ENCODE data around the gene ABHD16A.

ABHD16A gene

GRCh38 chr6:31692353-31692752 is 10.8 kb downstream of the ABHD16A start:
- ATAC-seq: no peak
- TF ChIP-seq SNAI2 (CRISPR knock-in tag; IDR thresholded peaks at IDR 0.05): no peak
- no peak for TF ChIP-seq BACH2 (CRISPR knock-in tag; IDR thresholded peaks at IDR 0.05; ENCODE audit: borderline replicate concordance)
- TF ChIP-seq ZNF70 (CRISPR knock-in tag; IDR thresholded peaks at IDR 0.05): no peak
- TF ChIP-seq CSDC2 (CRISPR knock-in tag; IDR thresholded peaks at IDR 0.05): no peak
- no peak for TF ChIP-seq POU6F1 (CRISPR knock-in tag; IDR thresholded peaks at IDR 0.05; ENCODE audit: borderline replicate concordance, low read depth)
- no peak for TF ChIP-seq RARB (CRISPR knock-in tag; IDR thresholded peaks at IDR 0.05)
- TF ChIP-seq ISL1 (CRISPR knock-in tag; IDR thresholded peaks at IDR 0.05): no peak
- no peak for TF ChIP-seq ZNF8 (CRISPR knock-in tag; IDR thresholded peaks at IDR 0.05)
- TF ChIP-seq OSR1 (CRISPR knock-in tag; IDR thresholded peaks at IDR 0.05): no peak
- no peak for TF ChIP-seq GLIS3 (CRISPR knock-in tag; IDR thresholded peaks at IDR 0.05)
- no peak for TF ChIP-seq ESRRG (CRISPR knock-in tag; IDR thresholded peaks at IDR 0.05)
- TF ChIP-seq ZFP30 (CRISPR knock-in tag; IDR thresholded peaks at IDR 0.05): no peak
- TF ChIP-seq PATZ1 (CRISPR knock-in tag; IDR thresholded peaks at IDR 0.05; ENCODE audit: borderline replicate concordance): no peak
- no peak for TF ChIP-seq TSHZ2 (CRISPR knock-in tag; IDR thresholded peaks at IDR 0.05)
- TF ChIP-seq PPARA (CRISPR knock-in tag; IDR thresholded peaks at IDR 0.05; ENCODE audit: borderline replicate concordance): no peak
- TF ChIP-seq ZC3H10 (CRISPR knock-in tag; IDR thresholded peaks at IDR 0.05): no peak
- TF ChIP-seq CREB5 (CRISPR knock-in tag; IDR thresholded peaks at IDR 0.05; ENCODE audit: low read depth): no peak
- no peak for TF ChIP-seq ARNTL (CRISPR knock-in tag; IDR thresholded peaks at IDR 0.05; ENCODE audit: borderline replicate concordance, low read depth)

GRCh38 chr6:31691564-31692108 is 11.5 kb downstream of the ABHD16A start:
- TF ChIP-seq ZNF565 (CRISPR knock-in tag; conservative IDR thresholded peaks at IDR 0.05; ENCODE audit: low read depth) (no peak), RARB (CRISPR knock-in tag; IDR thresholded peaks at IDR 0.05) (no peak), GLIS3 (CRISPR knock-in tag; IDR thresholded peaks at IDR 0.05) (no peak), CSRNP3 (CRISPR knock-in tag; IDR thresholded peaks at IDR 0.05) (no peak)
- no peak for ATAC-seq

GRCh38 chr6:31691078-31691463 is 12.1 kb downstream of the ABHD16A start:
- TF ChIP-seq CSDC2 (CRISPR knock-in tag; IDR thresholded peaks at IDR 0.05) (no peak), ISL1 (CRISPR knock-in tag; IDR thresholded peaks at IDR 0.05) (no peak), ESRRG (CRISPR knock-in tag; IDR thresholded peaks at IDR 0.05) (no peak), TOX (CRISPR knock-in tag; IDR thresholded peaks at IDR 0.05; ENCODE audit: borderline replicate concordance) (no peak), GLIS3 (CRISPR knock-in tag; IDR thresholded peaks at IDR 0.05) (no peak), RARB (CRISPR knock-in tag; IDR thresholded peaks at IDR 0.05) (no peak), CREB5 (CRISPR knock-in tag; IDR thresholded peaks at IDR 0.05; ENCODE audit: low read depth) (no peak), ZNF565 (CRISPR knock-in tag; conservative IDR thresholded peaks at IDR 0.05; ENCODE audit: low read depth) (no peak)

More at GRCh38 chr6:31691078-31691463, 12.1 kb downstream of the ABHD16A start:
- no peak for ATAC-seq
